Head of caudate nucleus (tissue), 42 donors: ENCODE data around the gene GADD45G.
A peak's percentile ranks its signal among the peaks of the same experiment; 100 is the strongest.

Experiments used
- DNase-seq, 42 donors: peaks; one replicate each; pipeline versions ENCODE4 v3.0.0 to v3.0.0-alpha.2; 2020 to 2021; ENCODE audit warnings: mixed read lengths in 7 of 42
- intact Hi-C: fragments of 100-400 bp; cut with DNase I; formaldehyde crosslinking; loops from one replicate; pipeline ENCODE4 v1.15.0; 2022

Gene GADD45G, protein sequence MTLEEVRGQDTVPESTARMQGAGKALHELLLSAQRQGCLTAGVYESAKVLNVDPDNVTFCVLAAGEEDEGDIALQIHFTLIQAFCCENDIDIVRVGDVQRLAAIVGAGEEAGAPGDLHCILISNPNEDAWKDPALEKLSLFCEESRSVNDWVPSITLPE

DNA sequence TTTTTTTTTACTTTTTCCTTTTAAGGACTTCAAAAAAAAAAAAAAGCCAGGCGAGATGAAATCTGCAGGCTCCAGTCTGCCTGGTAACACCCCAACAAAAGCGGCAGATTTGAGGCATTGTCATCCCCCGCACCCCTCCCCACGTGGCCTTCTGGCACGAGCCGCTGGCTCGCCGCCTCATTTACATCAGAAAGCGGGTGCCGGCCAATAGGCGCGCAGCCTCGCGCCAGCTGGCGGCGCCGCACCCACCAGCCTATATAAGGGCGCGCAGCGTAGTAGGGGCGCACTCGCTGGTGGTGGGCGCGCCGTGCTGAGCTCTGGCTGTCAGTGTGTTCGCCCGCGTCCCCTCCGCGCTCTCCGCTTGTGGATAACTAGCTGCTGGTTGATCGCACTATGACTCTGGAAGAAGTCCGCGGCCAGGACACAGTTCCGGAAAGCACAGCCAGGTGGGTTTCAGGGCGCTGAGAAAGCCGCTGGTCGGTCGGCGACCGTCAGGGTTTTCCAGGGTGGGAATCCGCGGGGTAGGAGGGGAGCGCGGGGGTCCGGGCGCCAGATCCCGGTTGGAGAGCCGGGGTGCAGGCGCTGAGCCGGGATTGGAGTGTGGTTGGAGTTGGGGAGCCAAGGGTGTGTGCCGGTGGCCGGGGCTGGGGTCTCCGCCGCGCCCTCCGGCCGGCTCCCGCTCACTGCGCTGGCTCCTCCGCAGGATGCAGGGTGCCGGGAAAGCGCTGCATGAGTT lies at the start of gene GADD45G:
Gene GADD45G (plus strand): TSS at position 284 of the 736 bp plus-strand sequence. CDS start 110 bp downstream, at position 394.
- intact Hi-C loops: loop anchor here (5.0 to 10.0 kb wide), 3 partner anchors 57 to 380 kb away; no protein-coding TSS in a partner anchor
- peak; percentile 91 to 99 (median 94) for DNase-seq

DNA sequence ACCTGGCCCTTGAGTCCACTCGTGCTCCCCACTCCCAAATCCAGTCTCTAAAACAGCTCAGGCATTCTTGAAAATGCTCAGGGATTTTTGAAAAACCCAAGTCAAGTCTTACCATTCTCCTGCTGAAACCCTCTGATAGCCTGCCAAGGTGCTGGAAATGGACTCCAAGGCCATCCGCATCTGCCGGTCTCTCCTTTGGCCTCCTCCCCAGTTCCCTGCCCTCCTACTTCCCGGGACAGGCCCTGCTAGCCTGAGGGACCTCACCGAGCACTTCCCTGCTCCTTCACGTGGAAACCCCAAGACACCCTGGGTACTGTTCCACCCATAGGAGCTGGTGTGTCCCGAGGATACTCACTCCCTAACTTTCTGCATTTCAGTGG lies 49.8 kb upstream of the GADD45G start:
- DNase-seq: no peak
- intact Hi-C loops: no loop called here

DNA sequence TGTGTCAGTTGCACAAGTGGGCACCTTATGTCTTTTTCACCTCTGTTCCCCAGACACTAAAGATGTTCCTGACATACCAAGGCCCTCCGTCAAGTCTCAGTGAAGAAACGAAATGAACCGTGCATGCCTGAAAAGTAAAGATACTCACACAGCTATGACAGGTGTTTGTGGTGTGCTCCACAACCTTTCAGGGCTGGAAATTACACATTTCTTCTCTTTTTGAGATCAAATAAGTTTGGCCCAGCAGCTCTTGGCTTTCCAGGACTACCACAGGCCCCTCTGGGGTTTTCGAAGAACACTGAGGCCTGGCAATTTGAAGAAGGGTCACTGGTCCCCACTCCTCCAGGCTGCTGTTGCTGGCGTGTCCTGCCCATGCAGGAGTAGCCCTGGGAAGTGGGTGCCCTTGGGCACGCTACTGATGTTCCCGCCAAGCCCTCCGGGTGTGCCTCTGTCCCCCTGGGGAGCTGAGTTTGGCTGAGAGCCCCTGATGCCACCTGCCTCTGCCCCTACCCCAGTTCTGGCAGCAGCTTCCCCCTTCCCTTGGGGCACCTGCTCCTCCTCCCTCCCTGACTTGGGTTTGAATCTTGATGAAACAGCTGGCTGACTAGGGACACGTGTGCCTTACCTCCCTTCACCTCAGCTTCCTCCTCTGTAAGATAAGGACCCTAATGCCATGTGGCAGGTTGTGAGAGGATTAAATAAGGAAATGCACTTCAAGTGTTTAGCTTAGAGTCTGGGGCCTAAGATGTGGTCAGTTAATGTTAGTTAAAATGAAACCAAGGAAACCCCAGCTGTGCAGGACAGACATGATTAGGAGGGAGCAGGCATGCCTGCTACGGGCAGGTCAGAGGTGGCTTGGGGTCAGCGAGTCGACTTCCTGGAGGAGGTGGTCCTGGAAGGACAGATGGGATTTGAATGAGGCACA lies 49.1 kb upstream of the GADD45G start:
- intact Hi-C loops: no loop called here
- DNase-seq: no peak

DNA sequence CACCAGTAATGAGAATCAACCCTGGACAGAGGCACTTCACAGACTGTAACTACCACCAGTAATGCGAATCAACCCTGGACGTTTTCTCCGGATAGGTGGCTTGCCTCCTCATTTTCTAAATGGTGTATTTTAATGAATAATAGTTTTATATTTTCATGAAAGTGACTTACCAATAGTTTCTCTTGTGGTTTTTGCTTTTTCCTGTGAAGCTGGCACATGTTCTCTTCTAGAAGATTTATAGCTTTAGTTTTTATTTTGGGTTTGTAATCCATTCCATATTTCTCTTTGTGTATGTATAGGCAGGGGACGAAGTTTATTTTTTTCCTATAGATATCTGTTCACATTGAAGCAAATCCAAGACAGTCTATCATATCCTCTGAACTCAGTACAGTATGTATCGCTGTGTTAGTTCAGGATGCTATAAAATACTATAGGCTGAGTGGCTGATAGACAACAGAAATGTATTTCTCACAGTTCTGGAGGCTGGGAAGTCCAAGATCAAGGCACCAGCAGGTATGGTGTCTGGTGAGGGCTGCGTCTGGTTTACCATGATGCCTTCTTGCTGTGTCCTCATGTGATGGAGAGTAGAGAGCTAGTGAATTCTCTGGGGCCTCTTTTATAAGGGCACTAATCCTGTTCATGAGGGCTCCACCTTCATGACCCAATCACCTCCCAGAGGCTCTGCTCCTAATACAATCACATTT lies 46.5 kb upstream of the GADD45G start:
- intact Hi-C loops: no loop called here

GRCh38 chr9:89558948-89559347 lies 45.9 kb upstream of the GADD45G start:
- no peak for DNase-seq
- intact Hi-C loops: no loop called here

More for the DNA sequence above, 46.5 kb upstream of the GADD45G start:
- no peak for DNase-seq

GRCh38 chr9:89562186-89562814 lies 42.5 kb upstream of the GADD45G start:
- intact Hi-C loops: no loop called here
- no peak for DNase-seq

DNA sequence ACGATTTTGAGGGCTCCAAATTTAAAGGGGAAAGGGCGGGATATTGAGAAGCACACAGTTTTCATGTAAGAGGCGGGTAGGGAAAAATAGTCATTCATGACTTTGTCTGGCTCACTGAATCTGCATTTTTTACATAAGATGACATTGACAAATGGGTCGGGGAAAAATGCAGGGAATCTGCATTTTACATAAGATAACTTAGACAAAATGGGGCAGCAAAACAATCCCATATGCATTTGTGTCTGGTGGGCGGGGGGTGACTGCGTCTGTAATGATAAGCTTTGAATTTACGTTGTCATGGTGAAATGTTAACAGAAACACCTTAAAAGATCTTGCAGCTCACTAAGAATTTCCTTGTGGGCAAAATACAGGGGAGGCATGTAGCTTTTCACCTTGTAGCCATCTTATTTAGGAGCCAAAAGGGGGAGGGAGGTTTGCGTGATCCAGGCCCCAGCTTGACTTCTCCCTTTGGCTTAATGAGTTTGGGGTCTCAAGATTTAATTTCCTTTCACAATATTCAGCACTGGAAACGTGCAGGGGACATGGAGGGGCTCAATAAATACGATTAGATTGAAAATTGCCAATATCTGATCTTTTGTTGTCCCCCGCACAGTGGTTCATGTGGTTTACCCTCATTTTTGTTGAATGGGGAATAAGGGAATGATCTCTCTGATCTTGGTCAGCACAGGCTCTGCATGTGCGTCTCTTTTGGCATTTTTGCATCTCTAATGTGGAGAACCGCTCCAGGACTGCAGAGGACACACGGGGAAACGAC lies 41.1 kb upstream of the GADD45G start:
- intact Hi-C loops: no loop called here

DNA sequence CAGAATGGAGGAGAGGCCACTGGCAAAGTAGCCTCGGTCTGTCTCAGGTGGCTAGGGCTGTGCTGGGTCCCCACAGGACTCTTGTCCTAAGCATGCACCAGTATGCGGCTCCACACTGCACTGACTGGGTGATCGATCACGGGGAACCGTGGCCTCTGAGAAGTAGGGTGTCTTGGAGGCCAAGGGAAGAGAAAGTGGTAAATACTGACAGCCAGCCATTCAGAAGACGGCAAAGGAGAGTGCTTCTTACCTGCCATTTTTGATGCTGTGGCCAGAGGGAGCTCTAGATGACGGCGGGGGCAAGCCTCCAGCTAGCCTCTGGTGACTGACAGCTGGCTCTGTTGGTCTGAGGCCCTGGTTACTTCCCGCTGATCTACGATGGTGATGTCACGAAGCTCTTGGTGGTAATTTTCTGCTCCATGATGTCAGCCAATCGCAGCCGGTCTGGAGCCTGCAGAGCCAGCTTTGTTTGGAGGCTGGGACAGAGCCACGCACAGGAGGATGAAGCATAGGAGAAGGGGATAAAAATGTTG lies 40.4 kb upstream of the GADD45G start:
- peak in 28 of 42 donors; percentile 5 to 67 (median 35) for DNase-seq
- intact Hi-C loops: no loop called here

More for the DNA sequence above, 41.1 kb upstream of the GADD45G start:
- DNase-seq: peak in 1 of 42 donors; percentile 33

- DNase-seq: no peak
- intact Hi-C loops: no loop called here
Observed at GRCh38 chr9:89567649-89568048, 37.2 kb upstream of the GADD45G start.

GRCh38 chr9:89574309-89574708 lies 30.5 kb upstream of the GADD45G start:
- intact Hi-C loops: no loop called here
- peak in 1 of 42 donors; percentile 13 for DNase-seq

DNA sequence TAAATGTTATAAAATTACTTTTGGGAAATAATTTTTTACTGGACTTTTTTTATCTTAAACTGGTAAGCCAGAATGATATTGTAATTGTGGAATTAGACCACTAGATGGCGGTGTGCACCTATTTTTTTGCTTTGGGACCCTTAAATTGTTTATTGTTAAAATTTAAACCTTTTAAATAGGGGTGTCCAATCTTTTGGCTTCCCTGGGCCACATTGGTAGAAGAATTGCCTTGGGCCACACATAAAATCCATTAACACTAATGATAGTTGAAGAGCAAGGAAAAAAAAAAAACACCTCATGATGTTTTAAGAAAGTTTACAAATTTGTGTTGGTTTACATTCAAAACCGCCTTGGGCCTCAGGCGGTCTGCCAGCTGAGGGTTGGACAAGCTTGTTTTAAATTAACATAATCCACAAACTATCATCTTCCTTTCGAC lies 28.4 kb upstream of the GADD45G start:
- DNase-seq: peak in 3 of 42 donors; percentile 21 to 62 (median 40)
- intact Hi-C loops: no loop called here

DNA sequence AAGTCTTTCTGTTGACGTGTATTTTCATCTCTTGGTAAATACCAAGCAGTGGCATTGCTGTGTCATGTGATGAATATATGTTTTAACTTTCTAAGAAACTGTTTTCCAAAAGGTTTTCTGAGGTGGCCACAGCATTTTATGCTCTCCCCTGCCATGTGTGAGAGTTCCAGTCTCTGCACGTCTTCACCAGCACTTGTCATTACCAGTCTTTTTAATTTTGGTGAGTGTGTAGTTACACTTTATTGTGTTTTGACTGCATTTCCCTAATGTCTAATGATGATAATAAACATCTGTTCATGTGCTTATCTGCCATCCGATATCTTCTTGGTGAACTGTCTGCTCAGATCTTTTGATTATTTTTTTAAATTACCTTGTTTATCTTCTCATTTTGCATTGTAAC lies 27.4 kb upstream of the GADD45G start:
- intact Hi-C loops: no loop called here
- DNase-seq: peak in 1 of 42 donors; percentile 12

GRCh38 chr9:89579741-89580385 lies 24.9 kb upstream of the GADD45G start:
- peak in 1 of 42 donors; percentile 17 for DNase-seq
- intact Hi-C loops: no loop called here

DNA sequence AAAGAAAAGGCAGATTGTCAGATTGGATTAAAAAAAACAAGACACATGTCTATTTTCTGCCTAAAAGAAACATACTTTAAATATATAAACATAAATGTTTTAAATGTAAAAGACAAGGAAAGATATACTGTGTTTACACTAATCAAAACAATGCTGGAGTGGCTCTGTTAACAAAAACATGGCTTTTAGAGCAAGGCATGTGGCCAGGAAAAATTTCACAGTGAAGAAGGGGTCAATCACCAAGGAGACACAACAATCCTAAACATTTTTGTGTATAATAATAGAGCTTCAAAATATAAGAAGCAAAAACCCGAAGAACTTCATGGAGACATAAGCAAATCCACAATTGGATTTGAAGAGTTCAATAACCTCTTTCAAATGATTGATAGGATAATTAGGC lies 18.5 kb upstream of the GADD45G start:
- DNase-seq: no peak
- intact Hi-C loops: no loop called here

DNA sequence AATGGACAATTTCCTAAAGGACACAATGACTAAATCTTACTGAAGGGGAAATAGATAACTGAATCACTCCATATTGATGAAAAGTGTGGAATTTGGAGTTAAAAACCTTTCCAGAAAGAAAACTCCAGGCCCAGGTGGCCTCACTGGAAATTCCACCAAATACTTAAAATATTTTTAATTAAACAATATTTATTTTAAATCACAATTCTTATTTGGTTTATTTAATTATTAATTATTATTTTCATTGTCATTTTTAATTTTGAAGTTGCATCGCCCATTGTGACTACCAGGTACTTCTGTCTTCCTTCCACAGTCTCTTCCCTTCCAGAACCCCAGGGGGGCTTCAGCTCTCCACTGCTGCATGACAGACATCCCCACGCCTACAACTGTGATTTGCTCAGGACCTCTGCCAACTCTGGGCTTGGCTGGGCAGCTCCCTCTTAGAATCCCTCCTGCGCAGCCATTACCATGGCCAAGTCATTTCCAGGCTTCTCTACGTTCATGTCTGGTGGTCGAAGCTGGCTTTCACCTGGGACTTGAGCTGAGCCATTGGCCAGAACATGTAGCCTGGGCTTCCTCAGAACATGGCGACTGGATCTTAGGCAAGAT lies 16.4 kb upstream of the GADD45G start:
- intact Hi-C loops: no loop called here
- DNase-seq: peak in 1 of 42 donors; percentile 32

- peak in 1 of 42 donors; percentile 21 for DNase-seq
- intact Hi-C loops: no loop called here
Observed at GRCh38 chr9:89590415-89590814, 14.4 kb upstream of the GADD45G start.
